GM12892 (cell line): ENCODE measurements around the gene HIGD1A.

ENCODE experiments used
- DNase-seq: peaks from one replicate; pipeline ENCODE4 v3.0.0; 2011; ENCODE audit not compliant: insufficient read length
- FAIRE-seq: peaks from 2 replicates; lab custom pipeline; 2011; peaks lifted over from hg19 to GRCh38; lab: Jason Lieb, UNC
- POLR2A ChIP-seq: IDR thresholded peaks from 2 replicates; pipeline ENCODE4 v1.6.1; 2011; ENCODE audit warnings: low read depth, low read length, control low read depth
- POLR2AphosphoS5 ChIP-seq: IDR thresholded peaks from 2 replicates; pipeline ENCODE4 v1.6.1; 2011; ENCODE audit warnings: low read depth, low read length, control low read depth
- TAF1 ChIP-seq: IDR thresholded peaks from 2 replicates; pipeline ENCODE4 v1.6.1; 2011; ENCODE audit warnings: low read depth, mild to moderate bottlenecking, control low read depth, low read length, borderline replicate concordance

HIGD1A gene

GRCh38 chr3:42745776-42746454 lies 58.4 kb downstream of the HIGD1A start:
- TF ChIP-seq POLR2AphosphoS5, result no peak
- TF ChIP-seq TAF1, result no peak
- TF ChIP-seq POLR2A, result no peak
- FAIRE-seq, result no peak

DNA sequence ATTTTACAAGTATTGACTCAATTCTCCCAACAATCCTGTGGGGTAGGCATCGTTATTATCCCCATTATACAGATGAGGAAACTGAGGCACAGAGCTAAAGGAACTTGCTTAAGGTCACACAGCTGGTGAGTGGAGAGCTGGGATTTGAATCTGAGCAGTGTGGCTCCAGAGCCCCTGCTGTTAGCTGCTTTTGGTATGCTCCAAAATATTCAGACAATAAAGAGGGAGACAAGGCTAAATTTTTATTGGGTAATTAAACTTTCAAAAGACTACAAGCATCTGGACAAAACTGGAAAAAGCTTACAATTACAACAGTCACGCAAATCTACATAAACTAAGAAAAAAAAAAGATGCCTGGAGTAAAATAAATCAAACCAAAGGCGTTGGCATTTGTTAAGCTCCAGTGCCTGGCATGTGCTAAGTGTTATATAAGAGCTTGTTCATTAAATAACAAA lies 59.0 kb downstream of the HIGD1A start:
- TF ChIP-seq POLR2AphosphoS5 (no peak), POLR2A (no peak), TAF1 (no peak)
- FAIRE-seq (no peak), DNase-seq (no peak)

More at GRCh38 chr3:42745776-42746454, 58.4 kb downstream of the HIGD1A start:
- DNase-seq, result no peak

- TF ChIP-seq TAF1 (no peak), POLR2AphosphoS5 (no peak), POLR2A (no peak)
- FAIRE-seq, result no peak
- no peak for DNase-seq
Observed at GRCh38 chr3:42743204-42743995, 60.9 kb downstream of the HIGD1A start.

- DNase-seq, result no peak
- TF ChIP-seq TAF1 (no peak), POLR2AphosphoS5 (no peak), POLR2A (no peak)
- no peak for FAIRE-seq
Observed at GRCh38 chr3:42742688-42743087, 61.6 kb downstream of the HIGD1A start.

GRCh38 chr3:42742259-42742658 lies 62.0 kb downstream of the HIGD1A start:
- no peak for TF ChIP-seq POLR2A
- TF ChIP-seq POLR2AphosphoS5, result no peak
- TF ChIP-seq TAF1, result no peak
- no peak for FAIRE-seq

DNA sequence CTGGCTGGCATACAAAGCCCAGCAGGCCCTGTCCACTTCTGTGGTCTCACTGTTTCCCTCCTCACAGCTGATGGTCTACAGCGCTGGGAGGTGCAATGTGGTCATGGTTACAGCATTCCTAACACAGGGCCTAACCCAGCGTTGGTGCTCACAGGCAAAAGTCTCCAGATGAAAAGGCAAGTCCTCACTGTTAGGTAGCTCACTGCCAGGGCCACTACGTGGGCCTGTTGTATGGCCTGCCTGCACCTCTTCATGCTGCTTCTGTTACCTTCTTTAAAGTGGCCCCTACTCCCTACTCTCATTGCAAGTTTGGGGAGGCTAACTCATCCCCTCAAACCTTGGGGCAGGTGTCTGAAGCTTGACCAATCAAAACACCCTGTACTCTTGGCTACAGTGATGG lies 62.5 kb downstream of the HIGD1A start:
- no peak for DNase-seq

More at GRCh38 chr3:42742259-42742658, 62.0 kb downstream of the HIGD1A start:
- no peak for DNase-seq

GRCh38 chr3:42739401-42740158 lies 64.7 kb downstream of the HIGD1A start:
- no peak for FAIRE-seq
- TF ChIP-seq POLR2A (no peak), POLR2AphosphoS5 (no peak), TAF1 (no peak)
- no peak for DNase-seq

More for the DNA sequence above, 62.5 kb downstream of the HIGD1A start:
- no peak for FAIRE-seq
- no peak for TF ChIP-seq POLR2A
- no peak for TF ChIP-seq TAF1
- no peak for TF ChIP-seq POLR2AphosphoS5

DNA sequence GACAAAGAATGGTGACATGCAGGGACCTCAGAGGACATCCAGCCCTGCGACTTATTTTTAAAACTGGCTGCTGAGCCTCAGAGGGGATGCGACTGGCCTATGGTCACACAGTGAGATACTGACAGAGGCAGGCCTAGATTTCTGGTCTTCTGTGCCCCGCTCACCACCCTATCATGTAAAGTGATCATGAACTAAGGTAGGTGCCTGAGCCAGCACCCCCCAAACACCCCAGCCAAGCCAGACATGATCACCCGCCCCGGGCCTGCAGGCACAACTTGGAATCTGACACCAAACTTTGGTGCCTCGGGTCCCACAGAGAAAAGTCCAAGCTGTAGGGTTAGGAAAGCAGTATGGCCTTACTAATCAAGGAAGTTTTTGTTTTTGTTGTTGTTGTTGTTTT lies 67.8 kb downstream of the HIGD1A start:
- FAIRE-seq (no peak), DNase-seq (no peak)
- TF ChIP-seq TAF1 (no peak), POLR2AphosphoS5 (no peak), POLR2A (no peak)

GRCh38 chr3:42736081-42736480 lies 68.2 kb downstream of the HIGD1A start:
- DNase-seq (no peak), FAIRE-seq (no peak)
- no peak for TF ChIP-seq POLR2A
- TF ChIP-seq TAF1, result no peak
- no peak for TF ChIP-seq POLR2AphosphoS5

DNA sequence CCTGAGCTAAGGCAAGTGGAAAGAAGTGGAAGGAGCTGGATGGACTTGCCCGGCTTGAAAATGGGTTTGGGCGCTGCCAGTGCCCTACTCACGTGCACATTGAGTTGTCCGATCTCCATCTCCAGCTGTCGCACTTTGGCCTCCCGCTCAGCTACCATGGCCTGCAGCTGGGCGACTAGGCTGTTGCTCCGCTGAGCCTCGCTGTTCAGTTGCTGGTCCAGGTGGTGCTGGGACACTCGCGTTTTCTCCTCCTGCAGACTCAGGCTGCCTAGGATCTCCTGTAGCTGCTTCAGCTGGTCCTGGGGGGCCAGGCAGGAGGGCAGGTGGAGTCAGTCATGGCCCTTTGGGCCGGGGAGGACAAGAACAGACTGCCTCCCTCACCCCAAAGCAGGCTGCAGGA lies 68.7 kb downstream of the HIGD1A start:
- FAIRE-seq (no peak), DNase-seq (no peak)
- TF ChIP-seq TAF1, result no peak
- no peak for TF ChIP-seq POLR2AphosphoS5

- no peak for FAIRE-seq
- TF ChIP-seq TAF1 (no peak), POLR2A (no peak), POLR2AphosphoS5 (no peak)
- no peak for DNase-seq
Observed at GRCh38 chr3:42735019-42735418, 69.3 kb downstream of the HIGD1A start.
